Hepatocyte (in vitro differentiated cells): Measurements from ENCODE around the gene WDR17.

Experiments
- EZH2 ChIP-seq: fragments of 200-600 bp; sonication (generic); IDR thresholded peaks from 2 replicates; pipeline ENCODE4 v1.6.1; 2016; ENCODE audit warnings: antibody characterized with exemption, mild to moderate bottlenecking, borderline replicate concordance
- TF ChIP-seq, protein P1 (sequence below): fragments of 200-600 bp; sonication (generic); IDR thresholded peaks from 2 replicates; pipeline ENCODE4 v1.5.1; 2016; ENCODE audit warnings: antibody characterized with exemption, mild to moderate bottlenecking; ENCODE audit not compliant: poor library complexity

DNA sequence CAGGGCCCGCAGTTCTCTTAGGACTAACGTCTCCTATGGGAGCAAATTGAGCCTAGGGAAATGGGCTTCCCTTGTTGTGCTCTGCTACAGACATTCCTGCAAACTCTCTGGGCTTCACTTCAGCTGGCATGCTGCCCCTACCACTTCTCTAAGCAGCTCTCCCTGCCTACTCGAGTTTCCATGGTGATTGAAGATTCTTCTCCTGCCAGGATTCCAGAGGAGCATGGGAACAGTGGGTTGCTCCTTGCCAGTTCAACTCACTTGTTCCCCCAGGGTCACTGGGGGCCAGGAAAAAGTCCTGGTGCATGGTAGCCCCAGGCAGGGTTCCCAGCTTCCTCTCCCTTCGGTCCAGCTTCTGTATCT lies 21.1 kb upstream of the WDR17 start:
- TF ChIP-seq, protein P1, sequence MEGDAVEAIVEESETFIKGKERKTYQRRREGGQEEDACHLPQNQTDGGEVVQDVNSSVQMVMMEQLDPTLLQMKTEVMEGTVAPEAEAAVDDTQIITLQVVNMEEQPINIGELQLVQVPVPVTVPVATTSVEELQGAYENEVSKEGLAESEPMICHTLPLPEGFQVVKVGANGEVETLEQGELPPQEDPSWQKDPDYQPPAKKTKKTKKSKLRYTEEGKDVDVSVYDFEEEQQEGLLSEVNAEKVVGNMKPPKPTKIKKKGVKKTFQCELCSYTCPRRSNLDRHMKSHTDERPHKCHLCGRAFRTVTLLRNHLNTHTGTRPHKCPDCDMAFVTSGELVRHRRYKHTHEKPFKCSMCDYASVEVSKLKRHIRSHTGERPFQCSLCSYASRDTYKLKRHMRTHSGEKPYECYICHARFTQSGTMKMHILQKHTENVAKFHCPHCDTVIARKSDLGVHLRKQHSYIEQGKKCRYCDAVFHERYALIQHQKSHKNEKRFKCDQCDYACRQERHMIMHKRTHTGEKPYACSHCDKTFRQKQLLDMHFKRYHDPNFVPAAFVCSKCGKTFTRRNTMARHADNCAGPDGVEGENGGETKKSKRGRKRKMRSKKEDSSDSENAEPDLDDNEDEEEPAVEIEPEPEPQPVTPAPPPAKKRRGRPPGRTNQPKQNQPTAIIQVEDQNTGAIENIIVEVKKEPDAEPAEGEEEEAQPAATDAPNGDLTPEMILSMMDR = no peak
- TF ChIP-seq EZH2 = no peak
